Activated T-cell treated with anti-CD3 and anti-CD28 coated beads, Interleukin-2, amount 50 U/mL, for 48 hours (primary cell): Measurements from ENCODE around the gene MTO1.
"Not testable (repeated sequence)": the region's sequence is repeated elsewhere in the genome, so short reads cannot be mapped to it uniquely, and the experiment has no call there.

ENCODE experiments used
- DNase-seq, 2 experiments: peaks; one replicate each; pipeline ENCODE4 v3.0.0-alpha.2; 2020

Gene MTO1

GRCh38 chr6:73461537-73462350 is at the start of gene MTO1:
Gene MTO1 (plus strand): TSS chr6:73461737. CDS start chr6:73461855, 118 bp downstream.
- DNase-seq, result peak; percentile 86 to 87

- DNase-seq, result no peak
Measured at GRCh38 chr6:73413102-73413501, 48.4 kb upstream of the MTO1 start.

- DNase-seq, result no peak
Measured at GRCh38 chr6:73418081-73418741, 43.3 kb upstream of the MTO1 start.

- no peak for DNase-seq
Measured at GRCh38 chr6:73421534-73421933, 40.0 kb upstream of the MTO1 start.

- no peak for DNase-seq
Measured at GRCh38 chr6:73435236-73435635, 26.3 kb upstream of the MTO1 start.

- no peak for DNase-seq
Measured at GRCh38 chr6:73443555-73443954, 18.0 kb upstream of the MTO1 start.

- peak; percentile 67 to 72 for DNase-seq
Measured at GRCh38 chr6:73451223-73452106, 10.1 kb upstream of the MTO1 start.

- DNase-seq, result peak; percentile 86 to 89
Measured at GRCh38 chr6:73452107-73452461, 9.5 kb upstream of the MTO1 start, which contains the start of gene CGAS. Gene CGAS (minus strand): TSS chr6:73452297. CDS start chr6:73452181, 116 bp downstream.

GRCh38 chr6:73455865-73456629 is 5.5 kb upstream of the MTO1 start:
- no peak for DNase-seq

GRCh38 chr6:73459474-73459873 is 2.1 kb upstream of the MTO1 start:
- DNase-seq, result not testable (repeated sequence)

- DNase-seq, result no peak
Measured at GRCh38 chr6:73460056-73460455, 1.5 kb upstream of the MTO1 start.

GRCh38 chr6:73471686-73472290 is 10.3 kb downstream of the MTO1 start:
- no peak for DNase-seq

- peak in 1 of 2 experiments; percentile 37 for DNase-seq
Measured at GRCh38 chr6:73476723-73477122, 15.2 kb downstream of the MTO1 start.

GRCh38 chr6:73477407-73477806 is 15.9 kb downstream of the MTO1 start:
- DNase-seq, result no peak

- DNase-seq, result no peak
Measured at GRCh38 chr6:73481969-73482368, 20.4 kb downstream of the MTO1 start.

GRCh38 chr6:73484438-73484837 is 22.9 kb downstream of the MTO1 start:
- no peak for DNase-seq

GRCh38 chr6:73487473-73487872 is 25.9 kb downstream of the MTO1 start:
- DNase-seq, result no peak

- no peak for DNase-seq
Measured at GRCh38 chr6:73491377-73491776, 29.8 kb downstream of the MTO1 start.

GRCh38 chr6:73497915-73498314 is 36.4 kb downstream of the MTO1 start:
- no peak for DNase-seq

- DNase-seq, result no peak
Measured at GRCh38 chr6:73503027-73503772, 41.7 kb downstream of the MTO1 start.

- DNase-seq, result no peak
Measured at GRCh38 chr6:73504160-73504559, 42.6 kb downstream of the MTO1 start.
